ENCODE data around the gene PIGR.

GRCh38 chr1:206896261-206896660 is 50.0 kb downstream of the PIGR start:
- TF ChIP-seq CTCF (IDR thresholded peaks at IDR 0.05; ENCODE audit: borderline replicate concordance, extremely low read depth, low read length, poor library complexity, severe bottlenecking): no peak
- no peak for TF ChIP-seq EZH2 (IDR thresholded peaks at IDR 0.05; ENCODE audit: borderline replicate concordance, low read depth, low read length, severe bottlenecking)

All from DND-41 (cell line).